ENCODE data around the gene BRD3. TPM values are rescaled to one million over a fixed set of nuclear protein-coding genes. Genes with fewer than 3 reads are reported as not detected.

Gene BRD3
- total RNA-seq, 1 donor from 2014 or later: 70.4 TPM

DNA sequence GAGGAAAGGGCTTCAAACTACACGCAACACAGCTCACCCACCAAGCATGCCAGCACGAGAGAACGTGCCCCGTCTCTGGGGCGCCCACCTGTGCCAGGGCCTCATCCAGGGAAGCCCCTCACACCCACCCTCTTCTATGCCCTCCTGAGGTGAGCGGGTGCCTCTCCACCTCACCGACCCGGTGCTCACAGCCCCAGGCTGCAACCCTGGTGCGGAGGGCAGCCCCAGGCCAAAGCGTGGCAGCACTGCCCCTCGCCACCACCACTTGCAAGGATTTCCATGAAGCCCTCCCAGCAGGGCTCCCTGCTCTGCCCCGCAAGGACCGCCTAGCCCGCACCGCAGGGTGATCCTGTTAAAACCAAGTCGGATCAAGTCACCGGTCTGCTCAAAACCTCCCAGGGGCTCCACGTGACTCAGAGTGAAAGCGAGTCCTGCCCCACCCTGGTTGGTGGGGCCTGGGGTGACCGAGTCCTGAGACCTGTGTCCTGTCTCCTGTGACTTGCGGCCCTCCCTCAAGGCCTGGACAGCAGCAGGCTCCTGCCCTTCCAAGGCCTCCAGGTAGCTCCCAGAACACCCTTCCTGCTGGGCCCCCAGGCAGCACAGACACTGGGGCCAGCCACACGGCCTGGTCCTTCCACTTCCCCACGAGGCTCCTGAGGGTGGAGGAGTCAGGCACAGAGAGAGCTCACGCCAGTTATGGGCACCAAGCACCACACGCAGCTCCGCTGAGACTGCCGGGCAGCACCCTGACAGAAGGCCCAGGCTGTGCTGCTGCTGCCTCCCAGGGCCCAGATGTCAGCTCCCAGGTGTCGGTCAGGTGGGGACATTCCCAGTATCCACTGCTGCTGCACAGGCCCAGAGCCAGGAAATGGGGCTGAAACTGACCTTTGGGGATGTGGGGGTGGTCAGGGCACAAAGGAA is 12.7 kb downstream of the BRD3 start:
- DNase-seq (ENCODE audit: low spot score): no peak

DNA sequence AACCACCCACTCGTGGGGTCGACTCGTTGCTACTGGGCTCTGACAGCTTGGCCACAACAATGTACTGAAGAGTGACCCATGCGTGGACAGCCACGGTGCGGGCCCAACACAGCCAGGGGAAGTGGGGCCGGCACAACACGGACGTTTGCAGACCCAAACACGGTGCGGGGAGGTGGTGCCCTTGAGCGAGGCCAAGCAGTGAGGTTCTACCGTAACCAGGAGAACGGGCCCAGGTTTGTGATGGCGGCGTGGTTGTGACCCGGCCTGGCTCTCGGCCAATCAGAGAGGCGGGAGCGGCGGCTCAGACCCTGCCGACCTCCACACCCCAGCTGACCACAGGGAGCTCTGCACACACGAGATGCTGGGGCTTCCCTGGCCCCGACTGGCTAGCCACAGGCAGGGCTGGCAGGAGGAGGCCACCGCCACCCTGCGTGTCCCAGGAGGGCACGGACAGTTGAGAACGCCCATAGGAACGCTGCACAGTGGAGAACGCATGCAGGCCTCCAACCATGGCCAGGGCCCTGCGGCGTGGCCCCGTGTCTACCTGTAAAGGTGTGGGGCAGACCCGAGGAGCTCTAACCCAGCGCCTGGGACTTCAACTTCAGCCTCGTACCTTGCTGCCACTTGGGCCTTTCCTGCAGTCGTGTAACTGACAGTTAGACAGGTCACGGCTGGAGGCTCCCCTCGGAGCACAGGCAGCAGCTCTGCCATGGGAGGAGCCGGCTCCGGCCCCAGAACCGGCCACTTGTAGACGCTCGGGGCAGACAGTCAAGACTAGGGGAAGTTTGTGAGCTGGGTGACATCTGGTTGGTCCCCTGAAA is 13.7 kb downstream of the BRD3 start:
- DNase-seq (ENCODE audit: low spot score): no peak

- DNase-seq (ENCODE audit: low spot score): no peak
These were observed 14.4 kb downstream of the BRD3 start for GRCh38 chr9:134053401-134053871.

- no peak for DNase-seq (ENCODE audit: low spot score)
These were observed 14.9 kb downstream of the BRD3 start for GRCh38 chr9:134052941-134053340.

GRCh38 chr9:134052491-134052890 is 15.3 kb downstream of the BRD3 start:
- no peak for DNase-seq (ENCODE audit: low spot score)

DNA sequence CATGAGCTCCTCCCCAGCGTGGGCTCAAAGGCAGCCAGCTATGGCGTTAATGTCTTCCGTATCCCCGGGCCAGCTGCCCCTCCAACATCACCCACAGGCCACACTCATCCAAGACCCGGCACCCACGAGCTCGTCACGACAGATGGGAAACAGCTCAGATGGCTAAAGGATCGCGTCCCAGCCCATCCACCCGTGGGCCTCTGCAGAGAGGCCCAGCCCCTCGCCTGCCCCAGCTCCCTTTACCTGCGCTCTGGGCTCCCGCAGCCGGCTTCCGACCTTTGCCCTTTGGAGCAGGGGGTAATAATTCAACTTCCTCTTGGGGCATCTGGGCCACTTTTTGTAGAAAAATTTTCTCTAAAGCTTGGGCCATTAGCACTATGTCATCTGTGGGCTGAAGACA is 16.5 kb downstream of the BRD3 start:
- no peak for DNase-seq (ENCODE audit: low spot score)

GRCh38 chr9:134050726-134051125 is 17.1 kb downstream of the BRD3 start:
- DNase-seq (ENCODE audit: low spot score): no peak

GRCh38 chr9:134049772-134050588 is 17.8 kb downstream of the BRD3 start:
- DNase-seq (ENCODE audit: low spot score): no peak

DNA sequence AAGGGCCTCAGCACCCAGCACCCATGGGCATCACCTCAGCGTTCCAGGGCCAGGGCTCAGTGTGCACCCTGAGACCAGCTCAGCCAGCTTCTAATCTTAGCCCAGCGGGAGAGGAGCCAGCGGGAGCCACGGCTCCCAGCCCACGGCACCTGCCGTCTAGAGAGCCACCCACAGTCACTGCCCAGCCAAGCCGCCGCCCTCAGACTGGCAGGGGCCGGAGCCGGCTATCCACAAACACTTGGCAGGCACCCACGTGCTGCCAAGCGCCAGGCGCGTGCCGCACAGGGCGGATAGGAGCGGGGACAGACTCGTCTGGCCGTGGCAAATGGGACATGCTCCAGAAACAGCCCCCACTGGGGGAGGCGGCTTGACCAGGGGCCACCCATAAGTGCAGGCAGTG is 18.6 kb downstream of the BRD3 start:
- DNase-seq (ENCODE audit: low spot score): peak; percentile 54

- DNase-seq (ENCODE audit: low spot score): no peak
These were observed 19.3 kb downstream of the BRD3 start for GRCh38 chr9:134048582-134048968.

DNA sequence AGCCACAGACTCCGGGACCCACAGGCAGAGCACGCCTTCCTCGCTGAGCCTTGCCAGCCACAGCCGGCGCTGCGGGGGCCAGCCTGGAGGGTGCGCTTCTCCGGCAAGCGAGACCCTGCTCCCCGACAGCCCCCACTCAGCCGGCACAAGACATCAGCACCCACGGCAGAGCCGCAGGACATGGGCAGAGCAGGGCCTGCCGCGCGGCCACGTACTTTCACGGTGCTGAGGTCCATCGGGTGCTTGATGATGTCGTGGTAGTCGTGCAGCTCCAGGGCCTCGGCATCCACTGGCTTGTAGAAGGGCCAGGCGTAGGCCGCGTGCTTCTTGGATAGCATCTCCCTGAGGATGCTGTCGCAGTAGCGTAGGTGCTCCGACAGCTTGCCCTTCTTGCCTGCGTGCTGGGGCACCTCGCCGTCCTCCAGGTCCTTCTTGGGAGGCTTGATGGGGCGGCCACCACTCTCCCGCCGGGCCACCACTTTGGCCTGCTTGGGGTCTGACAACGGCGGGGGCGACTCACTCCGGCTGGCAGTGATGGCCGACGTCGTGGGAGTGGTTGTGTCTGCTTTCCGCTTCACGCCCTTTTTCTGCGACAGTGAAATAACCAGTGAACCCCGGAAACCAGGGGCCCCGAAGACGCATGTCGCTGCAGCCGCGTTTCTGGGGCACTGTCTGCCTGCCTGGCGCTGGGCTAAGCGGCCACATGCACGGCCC is 19.8 kb downstream of the BRD3 start:
- DNase-seq (ENCODE audit: low spot score): no peak

DNA sequence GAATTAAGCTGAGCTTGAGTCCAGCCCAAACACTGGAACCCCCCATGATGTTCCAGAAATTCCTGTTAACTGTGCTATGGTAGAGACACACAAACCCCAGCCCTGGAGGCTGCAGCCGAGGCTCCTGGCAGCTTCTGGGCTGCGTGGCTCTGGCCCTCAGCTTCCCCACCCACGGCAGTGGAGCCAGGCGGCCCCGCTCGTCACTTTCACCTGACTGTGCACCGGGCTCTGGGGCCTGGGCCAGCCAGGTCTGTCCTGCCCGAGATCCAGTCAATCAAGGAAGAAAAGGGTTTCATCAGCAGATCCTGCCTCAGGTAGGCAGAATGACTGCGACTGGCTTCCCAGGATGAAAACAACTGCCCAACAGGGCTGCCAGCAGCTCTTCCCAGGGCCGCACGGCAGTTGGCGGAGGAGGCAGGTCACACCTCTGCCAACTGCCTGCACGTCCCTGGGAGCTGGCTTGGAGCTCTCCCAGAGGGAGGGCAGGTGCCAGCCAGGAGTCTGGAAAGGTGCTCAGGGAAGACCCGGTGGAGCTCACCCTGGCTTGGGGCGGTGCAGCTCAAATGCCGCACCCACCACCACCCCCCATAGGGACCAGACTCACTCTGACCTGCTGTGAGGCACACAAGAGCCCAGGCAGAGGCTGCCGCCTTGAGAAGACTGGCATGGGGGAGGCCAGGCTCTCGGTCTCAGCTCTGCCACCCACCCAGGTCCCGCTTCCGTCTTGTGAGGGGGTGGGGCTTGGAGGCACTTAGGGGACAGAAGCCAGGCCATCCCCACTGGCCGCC is 20.7 kb downstream of the BRD3 start:
- no peak for DNase-seq (ENCODE audit: low spot score)

- DNase-seq (ENCODE audit: low spot score): no peak
These were observed 21.8 kb downstream of the BRD3 start for GRCh38 chr9:134045841-134046544.

GRCh38 chr9:134044944-134045343 is 22.9 kb downstream of the BRD3 start:
- no peak for DNase-seq (ENCODE audit: low spot score)

DNA sequence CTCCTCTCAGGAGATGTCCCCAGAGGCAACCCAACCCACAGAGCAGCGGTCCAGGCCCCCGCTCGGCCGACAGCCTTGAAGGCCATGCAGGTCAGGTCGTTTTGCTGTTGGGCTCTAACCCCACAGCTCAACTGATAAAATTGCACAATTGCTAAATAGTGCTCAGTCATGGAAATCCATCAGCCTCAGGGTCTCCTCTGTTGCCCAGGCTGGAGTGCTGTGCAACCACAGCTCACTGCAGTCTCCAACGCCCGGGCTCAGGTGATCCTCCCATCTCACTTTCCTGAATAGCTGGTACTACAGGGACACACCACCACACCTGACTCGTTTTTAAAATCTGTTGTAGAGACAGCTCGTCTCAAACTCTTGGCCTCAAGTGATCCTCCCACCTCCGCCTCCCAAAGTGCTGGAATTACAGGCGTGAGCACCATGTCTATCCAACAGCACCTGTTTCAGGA is 24.3 kb downstream of the BRD3 start:
- DNase-seq (ENCODE audit: low spot score): no peak

- DNase-seq (ENCODE audit: low spot score): no peak
These were observed 26.2 kb downstream of the BRD3 start for GRCh38 chr9:134041649-134041962.

GRCh38 chr9:134040781-134041648 is 26.8 kb downstream of the BRD3 start:
- DNase-seq (ENCODE audit: low spot score): no peak

DNA sequence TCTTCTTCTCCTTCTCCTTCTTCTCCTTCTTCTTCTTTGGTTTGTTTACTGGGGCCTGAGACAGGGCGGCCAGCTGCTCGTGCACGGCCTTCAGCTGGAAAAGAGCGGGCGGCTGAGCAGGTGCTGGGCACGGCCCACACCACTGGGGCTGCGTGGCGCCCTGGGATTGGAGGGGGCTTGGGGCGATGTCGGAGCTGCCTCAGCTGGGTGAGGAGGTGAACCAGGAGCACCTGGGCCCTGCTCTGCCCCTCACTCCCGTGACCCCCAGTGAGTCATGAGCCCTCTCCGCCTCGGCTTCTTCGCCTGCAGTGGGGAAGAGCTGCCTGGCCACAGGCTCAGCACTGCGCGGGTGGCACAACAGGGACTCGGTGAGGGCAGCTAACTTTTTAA is 27.7 kb downstream of the BRD3 start:
- no peak for DNase-seq (ENCODE audit: low spot score)

Data from mucosa of gallbladder (tissue), 1 donor.